Suppressor macrophage (primary cell): ENCODE results near the gene ELOVL7.
"Not testable (repeated sequence)": the region's sequence is repeated elsewhere in the genome, so short reads cannot be mapped to it uniquely, and the experiment has no call there.

Source experiments
- DNase-seq, 4 experiments: peaks; one replicate each; pipeline ENCODE4 v3.0.0-alpha.2; 2020 to 2022

The ELOVL7 gene

GRCh38 chr5:60792438-60792837, 51.6 kb downstream of the ELOVL7 start:
- DNase-seq, result no peak

- no peak for DNase-seq
Observed at GRCh38 chr5:60789551-60789950, 54.5 kb downstream of the ELOVL7 start.

GRCh38 chr5:60788863-60789513, 55.1 kb downstream of the ELOVL7 start:
- no peak for DNase-seq

- DNase-seq, result no peak
Observed at GRCh38 chr5:60779466-60779865, 64.6 kb downstream of the ELOVL7 start.

GRCh38 chr5:60776343-60776742, 67.7 kb downstream of the ELOVL7 start:
- DNase-seq, result no peak

- DNase-seq, result no peak
Observed at GRCh38 chr5:60765019-60765709, 78.9 kb downstream of the ELOVL7 start.

GRCh38 chr5:60763061-60763460, 81.0 kb downstream of the ELOVL7 start:
- DNase-seq, result peak in 1 of 4 experiments; percentile 5

GRCh38 chr5:60754495-60754894, 89.6 kb downstream of the ELOVL7 start:
- no peak for DNase-seq

GRCh38 chr5:60744682-60745081, 99.4 kb downstream of the ELOVL7 start:
- no peak for DNase-seq

- DNase-seq, result no peak
Observed at GRCh38 chr5:60743511-60744314, 100.4 kb downstream of the ELOVL7 start.

- DNase-seq, result no peak
Observed at GRCh38 chr5:60740322-60740721, 103.7 kb downstream of the ELOVL7 start.

- DNase-seq, result no peak
Observed at GRCh38 chr5:60738933-60739332, 105.1 kb downstream of the ELOVL7 start.

- DNase-seq, result peak in 1 of 4 experiments; percentile 10
Observed at GRCh38 chr5:60738461-60738860, 105.6 kb downstream of the ELOVL7 start.

- DNase-seq, result not testable (repeated sequence)
Observed at GRCh38 chr5:60730858-60731257, 113.2 kb downstream of the ELOVL7 start.

GRCh38 chr5:60727033-60727679, 116.9 kb downstream of the ELOVL7 start:
- DNase-seq, result peak in 2 of 4 experiments; percentile 9

GRCh38 chr5:60724126-60724525, 119.9 kb downstream of the ELOVL7 start:
- no peak for DNase-seq

- no peak for DNase-seq
Observed at GRCh38 chr5:60722416-60722815, 121.7 kb downstream of the ELOVL7 start.

GRCh38 chr5:60719329-60719728, 124.7 kb downstream of the ELOVL7 start:
- no peak for DNase-seq

GRCh38 chr5:60718166-60718892, 125.7 kb downstream of the ELOVL7 start:
- DNase-seq, result no peak

GRCh38 chr5:60715201-60715928, 128.7 kb downstream of the ELOVL7 start:
- DNase-seq, result not testable (repeated sequence)

- DNase-seq, result no peak
Observed at GRCh38 chr5:60712950-60713349, 131.1 kb downstream of the ELOVL7 start.

GRCh38 chr5:60711892-60712291, 132.2 kb downstream of the ELOVL7 start:
- not testable (repeated sequence) for DNase-seq
